Measurements from ENCODE around the gene DOK5.
A peak's percentile ranks its signal among the peaks of the same experiment; 100 is the strongest.

The DOK5 gene

GRCh38 chr20:54645445-54646155, 170.2 kb downstream of the DOK5 start:
- DNase-seq (ENCODE audit: low read depth): no peak

GRCh38 chr20:54646156-54646517, 170.7 kb downstream of the DOK5 start:
- no peak for DNase-seq (ENCODE audit: low read depth)

GRCh38 chr20:54648421-54649142, 173.2 kb downstream of the DOK5 start:
- no peak for DNase-seq (ENCODE audit: low read depth)

GRCh38 chr20:54649511-54649962, 174.1 kb downstream of the DOK5 start:
- DNase-seq (ENCODE audit: low read depth): peak; percentile 66

- DNase-seq (ENCODE audit: low read depth): no peak
These were observed 174.8 kb downstream of the DOK5 start for GRCh38 chr20:54650052-54650719.

GRCh38 chr20:54651252-54651651, 175.9 kb downstream of the DOK5 start:
- no peak for DNase-seq (ENCODE audit: low read depth)

GRCh38 chr20:54654450-54654849, 179.1 kb downstream of the DOK5 start:
- DNase-seq (ENCODE audit: low read depth): no peak

GRCh38 chr20:54657268-54657826, 182.0 kb downstream of the DOK5 start:
- DNase-seq (ENCODE audit: low read depth): no peak

GRCh38 chr20:54658525-54658924, 183.1 kb downstream of the DOK5 start:
- no peak for DNase-seq (ENCODE audit: low read depth)

- DNase-seq (ENCODE audit: low read depth): no peak
These were observed 185.9 kb downstream of the DOK5 start for GRCh38 chr20:54661265-54661664.

- DNase-seq (ENCODE audit: low read depth): no peak
These were observed 186.6 kb downstream of the DOK5 start for GRCh38 chr20:54661880-54662465.

- no peak for DNase-seq (ENCODE audit: low read depth)
These were observed 190.4 kb downstream of the DOK5 start for GRCh38 chr20:54665812-54666211.

GRCh38 chr20:54668271-54669039, 193.1 kb downstream of the DOK5 start:
- DNase-seq (ENCODE audit: low read depth): no peak

GRCh38 chr20:54669040-54669363, 193.6 kb downstream of the DOK5 start:
- DNase-seq (ENCODE audit: low read depth): no peak

GRCh38 chr20:54678253-54678652, 202.9 kb downstream of the DOK5 start:
- DNase-seq (ENCODE audit: low read depth): no peak

GRCh38 chr20:54680439-54680838, 205.0 kb downstream of the DOK5 start:
- no peak for DNase-seq (ENCODE audit: low read depth)

GRCh38 chr20:54680872-54681619, 205.7 kb downstream of the DOK5 start:
- peak; percentile 16 for DNase-seq (ENCODE audit: low read depth)

- DNase-seq (ENCODE audit: low read depth): no peak
These were observed 206.5 kb downstream of the DOK5 start for GRCh38 chr20:54681869-54682268.

- DNase-seq (ENCODE audit: low read depth): no peak
These were observed 213.1 kb downstream of the DOK5 start for GRCh38 chr20:54688476-54688875.

- DNase-seq (ENCODE audit: low read depth): no peak
These were observed 214.9 kb downstream of the DOK5 start for GRCh38 chr20:54690323-54690722.

- no peak for DNase-seq (ENCODE audit: low read depth)
These were observed 215.9 kb downstream of the DOK5 start for GRCh38 chr20:54691327-54691726.

Data from amniotic epithelial cell (primary cell).